Esophagus mucosa (tissue), 1 donor: ENCODE results near the gene MAIP1. TPM values are rescaled to one million over a fixed set of nuclear protein-coding genes. Genes with fewer than 3 reads are reported as not detected.
"Not testable (repeated sequence)": the region's sequence is repeated elsewhere in the genome, so short reads cannot be mapped to it uniquely, and the experiment has no call there.

Experiments used
- ATAC-seq: fragments of 200-7000 bp; cut with Tn5 transposase; one replicate; pipeline ENCODE4 v1.9.1; 2020
- total RNA-seq: library from RNA; stranded (reverse); gene quantifications from one replicate; pipeline ENCODE4 v1.2.4, GENCODE V29; 2023
- donor health status: DM: yes; HTN: yes; CAD: no.

Gene MAIP1, protein sequence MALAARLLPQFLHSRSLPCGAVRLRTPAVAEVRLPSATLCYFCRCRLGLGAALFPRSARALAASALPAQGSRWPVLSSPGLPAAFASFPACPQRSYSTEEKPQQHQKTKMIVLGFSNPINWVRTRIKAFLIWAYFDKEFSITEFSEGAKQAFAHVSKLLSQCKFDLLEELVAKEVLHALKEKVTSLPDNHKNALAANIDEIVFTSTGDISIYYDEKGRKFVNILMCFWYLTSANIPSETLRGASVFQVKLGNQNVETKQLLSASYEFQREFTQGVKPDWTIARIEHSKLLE
- 17.7 TPM for total RNA-seq

DNA sequence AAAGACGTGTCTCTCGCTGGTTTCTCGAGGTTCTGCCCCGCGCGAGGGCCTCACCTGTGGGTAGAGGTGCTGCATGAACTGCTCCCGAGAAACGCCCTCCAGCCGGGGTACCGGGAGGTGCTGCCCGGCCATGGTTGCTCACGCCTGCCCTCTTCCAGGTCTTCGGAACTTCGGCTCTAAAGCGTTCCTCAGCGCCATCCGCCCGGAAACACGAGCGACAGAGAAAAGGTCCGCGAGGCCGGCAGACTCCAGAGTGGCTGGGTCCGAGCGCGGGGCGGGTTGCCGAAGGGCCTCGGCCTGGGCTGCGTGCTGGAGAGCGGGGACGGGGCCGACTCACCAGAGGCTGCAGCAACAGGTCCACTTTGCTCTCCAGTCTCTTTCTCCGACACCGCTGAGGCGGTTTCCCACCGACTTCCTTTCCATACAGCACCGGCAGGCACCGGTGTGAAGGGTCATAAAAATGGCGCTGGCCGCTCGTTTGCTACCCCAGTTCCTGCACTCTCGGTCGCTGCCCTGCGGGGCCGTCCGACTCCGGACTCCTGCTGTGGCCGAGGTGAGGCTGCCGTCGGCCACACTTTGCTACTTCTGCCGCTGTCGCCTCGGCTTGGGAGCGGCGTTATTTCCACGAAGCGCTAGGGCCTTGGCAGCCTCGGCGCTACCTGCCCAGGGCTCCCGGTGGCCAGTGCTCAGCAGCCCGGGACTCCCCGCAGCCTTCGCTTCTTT lies at the start of gene MAIP1, which contains the start of gene TYW5:
TSS of gene MAIP1 (plus strand) at position 244 of the 723 bp plus-strand sequence. CDS start at position 461, 217 bp downstream.
TSS of gene TYW5 (minus strand) at position 153 of the 723 bp plus-strand sequence. CDS start at position 132, 21 bp downstream.
- peak; percentile 94 for ATAC-seq

DNA sequence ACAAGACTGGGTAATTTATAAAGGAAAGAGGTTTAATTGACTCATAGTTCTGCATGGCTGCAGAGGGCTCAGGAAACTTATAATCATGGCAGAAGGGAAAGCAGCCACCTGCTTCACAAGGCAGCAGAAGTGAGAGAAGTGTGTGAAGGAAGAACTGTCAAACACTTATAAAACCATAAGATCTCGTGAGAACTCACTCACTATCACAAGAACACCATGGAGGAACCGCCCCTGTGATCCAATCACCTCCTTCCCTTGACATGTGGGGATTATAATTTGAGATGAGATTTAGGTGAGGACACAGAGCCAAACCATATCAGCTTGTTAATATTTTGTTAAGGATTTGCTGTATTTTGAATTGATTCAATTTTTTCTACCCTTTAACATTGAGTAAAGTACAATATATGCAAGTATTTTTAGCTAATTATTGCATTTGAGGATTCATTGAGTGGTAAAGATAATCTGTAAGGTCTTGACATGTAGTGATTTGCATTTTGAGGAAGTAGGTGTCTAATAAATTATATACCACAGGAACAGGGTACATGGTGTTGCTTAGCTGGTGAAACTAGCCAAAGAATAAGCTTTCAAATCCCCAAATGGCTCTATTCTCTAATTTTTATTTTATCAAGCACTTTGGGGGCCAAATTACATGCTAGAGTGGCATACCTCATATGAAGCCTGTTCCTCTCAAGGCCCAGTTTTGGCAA lies 48.2 kb upstream of the MAIP1 start:
- ATAC-seq = no peak

DNA sequence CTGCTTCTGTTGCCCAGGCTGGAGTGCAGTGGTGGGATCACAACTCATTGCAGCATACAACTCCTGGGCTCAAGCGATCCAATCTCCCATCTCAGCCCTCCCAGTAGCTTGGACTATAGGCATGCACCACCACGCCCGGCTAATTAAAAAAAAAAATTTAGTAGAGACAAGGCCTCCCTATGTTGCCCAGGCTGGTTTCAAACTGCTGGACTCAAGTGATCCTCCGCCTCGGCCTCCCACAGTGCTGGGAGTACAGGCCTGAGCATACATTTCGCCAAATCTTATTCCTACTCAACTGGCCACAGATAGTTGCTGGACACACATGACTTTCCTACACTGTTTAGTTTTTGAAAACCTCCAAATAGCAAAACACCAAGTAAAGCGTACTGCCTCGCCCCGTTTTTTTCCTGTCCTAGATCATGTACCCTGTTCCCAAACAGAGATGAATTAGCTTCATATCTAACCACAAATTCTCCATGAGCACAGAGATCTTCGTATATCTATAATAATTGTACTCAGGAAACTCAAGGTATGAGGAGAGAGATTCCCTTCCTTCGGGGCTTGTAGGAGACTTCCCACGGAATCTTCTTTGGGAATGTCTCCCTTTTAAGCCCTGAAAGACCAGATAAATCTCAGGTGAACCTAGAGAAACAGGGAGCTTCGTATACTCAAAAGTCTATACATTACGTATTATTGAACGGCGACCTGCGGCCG lies 44.9 kb upstream of the MAIP1 start:
- ATAC-seq = no peak

DNA sequence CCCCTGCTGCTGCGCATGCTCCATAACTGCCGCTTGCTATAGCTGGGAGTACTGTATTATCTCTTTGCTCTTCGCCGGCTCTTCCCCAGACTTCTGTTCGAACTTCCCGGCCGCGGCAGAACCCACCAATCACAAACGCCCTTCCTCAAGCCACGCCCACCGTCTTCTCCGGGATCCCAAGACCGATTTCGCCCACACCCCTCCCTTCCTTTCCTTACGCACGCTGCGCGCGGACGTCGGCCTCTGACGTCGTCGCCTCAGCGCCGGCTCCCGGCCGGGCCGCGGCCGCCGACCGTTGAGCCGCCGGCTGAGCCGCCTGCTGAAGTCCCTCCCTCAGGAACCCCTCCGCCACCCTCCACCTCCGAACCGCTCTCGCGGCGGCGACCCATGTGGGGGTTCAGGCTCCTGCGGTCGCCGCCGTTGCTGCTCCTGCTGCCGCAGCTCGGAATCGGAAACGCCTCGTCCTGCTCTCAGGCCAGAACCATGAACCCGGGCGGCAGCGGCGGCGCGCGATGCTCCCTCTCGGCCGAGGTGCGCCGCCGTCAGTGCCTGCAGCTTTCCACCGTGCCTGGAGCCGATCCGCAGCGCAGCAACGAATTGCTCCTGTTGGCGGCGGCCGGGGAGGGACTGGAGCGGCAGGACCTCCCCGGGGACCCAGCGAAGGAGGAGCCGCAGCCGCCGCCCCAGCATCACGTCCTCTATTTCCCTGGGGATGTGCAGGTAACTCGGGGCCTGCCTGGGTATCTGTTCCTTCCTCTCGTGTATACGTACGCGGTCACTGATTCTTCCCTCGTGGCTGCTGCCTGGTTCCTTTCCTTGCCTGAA lies 44.1 kb upstream of the MAIP1 start, which contains the start of gene C2orf69:
TSS of gene C2orf69 (plus strand) at position 242 of the 825 bp plus-strand sequence. CDS start at position 388, 146 bp downstream.
- peak; percentile 99 for ATAC-seq

DNA sequence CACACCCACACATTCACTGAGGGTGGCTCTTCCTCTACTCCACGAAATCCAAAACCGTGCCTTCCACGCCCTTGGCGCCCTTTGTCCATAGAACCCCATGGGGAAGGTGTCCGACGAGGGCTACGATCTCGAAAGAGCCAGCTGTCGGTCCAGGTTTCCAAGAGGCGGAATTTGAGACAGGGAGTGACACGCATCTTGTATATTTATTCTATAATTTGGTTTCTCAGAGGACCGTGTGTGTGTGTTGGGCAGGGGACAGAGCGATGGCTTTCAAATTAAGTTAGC lies 43.6 kb upstream of the MAIP1 start:
- no peak for ATAC-seq

DNA sequence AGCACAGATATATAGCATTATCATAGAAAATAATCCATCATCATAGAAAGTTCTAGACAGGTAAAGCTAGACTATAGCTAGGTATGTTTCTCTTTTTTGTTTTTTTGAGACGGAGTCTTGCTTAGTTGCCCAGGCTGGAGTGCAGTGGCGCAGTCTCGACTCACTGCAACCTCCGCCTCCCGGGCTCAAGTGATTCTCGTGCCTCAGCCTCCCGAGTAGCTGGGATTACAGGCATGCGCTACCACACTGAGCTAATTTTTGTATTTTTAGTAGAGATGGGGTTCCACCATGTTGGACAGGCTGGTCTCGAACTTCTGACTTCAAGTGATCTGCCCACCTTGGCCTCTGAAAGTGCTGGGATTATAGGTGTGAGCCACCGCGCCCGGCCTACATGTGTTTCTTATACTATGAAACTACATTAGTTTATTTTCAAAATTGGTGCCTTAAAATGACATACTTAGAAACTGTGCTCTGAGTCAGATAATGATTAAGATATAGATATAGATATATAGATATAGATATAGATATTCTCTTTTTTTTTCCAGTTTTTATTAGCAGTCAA lies 42.7 kb upstream of the MAIP1 start:
- not testable (repeated sequence) for ATAC-seq

DNA sequence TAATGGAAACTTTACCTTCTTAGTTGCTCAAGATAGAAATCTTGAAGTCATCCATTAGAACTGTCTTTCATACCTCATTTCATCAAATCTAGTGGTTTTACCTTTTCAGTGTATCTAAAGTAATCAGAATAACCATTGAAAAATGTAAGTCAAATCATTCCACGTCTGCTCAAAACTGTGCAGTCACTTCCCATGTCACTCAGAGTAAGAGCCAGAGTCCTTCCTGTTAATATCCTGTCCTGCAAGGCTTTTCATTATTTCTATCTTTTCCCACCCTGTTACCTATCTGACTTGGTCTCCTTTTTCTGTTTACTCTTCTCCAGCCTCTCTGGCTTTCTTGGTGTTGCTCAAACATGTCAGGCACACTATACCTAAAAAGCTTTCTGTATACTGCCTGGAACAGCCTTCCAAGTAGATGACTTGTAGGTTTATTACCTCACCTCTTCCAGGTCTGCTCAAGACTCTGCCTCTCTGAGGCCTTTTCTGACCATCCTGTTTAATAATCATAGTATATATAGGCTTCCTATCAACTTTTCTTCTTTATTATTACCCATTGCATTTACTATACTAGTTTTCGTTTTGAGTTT lies 40.9 kb upstream of the MAIP1 start:
- ATAC-seq = no peak

DNA sequence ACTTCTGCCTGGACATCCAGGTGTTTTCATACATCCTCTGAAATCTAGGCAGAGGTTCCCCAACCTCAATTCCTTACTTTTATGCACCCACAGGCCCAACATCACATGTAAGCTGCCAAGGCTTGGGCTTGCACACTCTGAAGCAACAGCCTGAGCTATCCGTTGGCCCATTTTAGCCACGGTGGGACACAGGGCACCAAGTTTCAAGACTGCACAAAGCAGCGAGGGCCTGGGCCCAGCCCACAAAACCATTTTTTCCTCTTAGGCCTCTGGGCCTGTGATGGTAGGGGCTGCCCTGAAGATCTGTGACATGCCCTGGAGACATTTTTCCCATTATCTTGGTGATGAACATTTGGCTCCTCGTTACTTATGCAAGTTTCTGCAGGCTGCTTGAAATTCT lies 38.4 kb upstream of the MAIP1 start:
- ATAC-seq = no peak

DNA sequence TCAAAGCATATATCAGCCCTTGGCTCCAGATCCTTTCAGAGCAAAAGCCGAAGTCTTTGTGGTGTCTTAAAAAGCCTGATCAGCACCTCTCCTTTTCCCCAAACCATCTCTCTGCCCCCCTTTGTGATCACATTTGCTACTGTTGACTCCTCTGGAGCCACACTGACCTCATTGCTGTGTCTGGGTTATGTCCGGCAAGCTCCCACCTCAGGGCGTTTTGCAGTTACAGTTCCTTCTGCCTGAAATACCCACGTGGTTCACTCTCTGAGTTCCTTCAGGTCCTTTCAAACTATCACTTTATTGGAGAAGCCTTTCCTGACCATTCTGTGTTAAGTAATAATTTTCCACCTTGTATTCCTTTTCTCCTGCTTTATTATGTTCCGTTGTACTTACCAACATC lies 32.5 kb upstream of the MAIP1 start:
- no peak for ATAC-seq

DNA sequence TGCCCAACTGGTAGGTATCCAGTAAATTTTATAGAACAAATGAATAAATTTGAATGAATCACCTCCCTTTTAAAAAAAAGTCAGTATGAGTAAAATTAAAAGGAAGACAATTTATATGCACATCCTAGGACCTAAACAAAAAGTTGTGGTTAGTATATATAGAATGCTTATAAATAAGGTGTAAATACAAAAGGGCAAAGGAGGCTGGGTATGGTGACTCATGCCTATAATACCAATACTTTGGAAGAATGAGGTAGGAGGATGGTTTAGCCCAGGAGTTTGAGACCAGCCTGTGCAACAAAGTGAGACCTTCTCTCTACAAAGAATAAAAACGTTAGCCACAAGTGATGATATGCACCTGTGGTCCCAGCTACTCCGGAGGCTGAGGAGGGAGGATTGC lies 31.5 kb upstream of the MAIP1 start:
- ATAC-seq = no peak

DNA sequence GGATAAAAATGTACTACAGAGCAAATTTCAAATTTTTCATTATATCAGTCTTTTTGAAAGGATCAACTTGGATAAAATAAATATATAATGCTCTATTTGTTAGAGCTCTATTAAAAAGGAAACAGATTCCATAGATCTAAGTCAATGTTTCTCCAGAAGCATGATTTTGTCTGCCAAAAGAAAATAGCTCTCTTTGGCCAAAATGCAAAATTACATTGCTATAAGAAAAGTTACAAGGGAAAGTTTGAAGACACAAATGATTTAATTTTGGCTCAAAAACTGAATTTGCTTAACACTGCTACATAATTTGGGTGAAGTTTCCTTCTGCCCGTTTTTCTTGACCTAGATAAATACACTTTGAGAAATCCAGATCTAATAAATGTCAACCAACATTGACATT lies 28.6 kb upstream of the MAIP1 start:
- no peak for ATAC-seq

DNA sequence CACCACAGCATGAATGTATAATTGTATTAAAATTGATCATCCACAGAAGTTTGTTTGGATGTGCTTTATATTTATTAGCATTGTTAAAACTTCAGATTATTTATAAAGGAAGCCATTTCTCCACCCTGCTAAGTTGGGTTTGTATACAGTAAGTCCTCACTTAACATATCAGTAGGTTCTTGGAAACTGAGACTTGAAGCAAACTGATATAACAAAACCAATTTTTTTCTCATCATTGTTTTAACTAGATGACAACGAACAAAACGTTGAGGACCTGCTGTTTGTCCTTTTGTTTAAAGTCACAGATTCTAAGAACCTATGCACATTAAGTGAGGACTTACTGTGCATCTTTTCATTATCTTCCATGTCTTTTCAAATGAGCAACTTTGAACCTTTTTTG lies 27.2 kb upstream of the MAIP1 start:
- ATAC-seq = no peak

DNA sequence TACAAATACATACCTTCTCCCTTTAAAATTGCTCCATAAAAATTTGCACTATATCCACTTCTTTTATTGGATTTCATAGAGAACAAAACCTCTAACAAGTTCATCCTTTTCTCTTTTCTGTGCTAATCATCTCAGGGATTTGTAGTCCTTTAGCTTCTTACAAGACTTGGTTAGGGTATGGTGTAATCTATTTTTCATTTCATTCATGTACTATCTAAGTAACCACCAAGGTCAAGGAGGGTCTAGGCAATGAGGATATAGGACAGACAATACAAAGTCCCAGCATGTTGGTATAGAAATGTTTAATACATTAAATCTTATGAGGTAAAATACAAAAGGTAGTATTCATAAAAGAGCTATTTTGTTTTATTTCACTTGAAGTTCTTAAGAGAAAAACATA lies 26.8 kb upstream of the MAIP1 start:
- no peak for ATAC-seq

DNA sequence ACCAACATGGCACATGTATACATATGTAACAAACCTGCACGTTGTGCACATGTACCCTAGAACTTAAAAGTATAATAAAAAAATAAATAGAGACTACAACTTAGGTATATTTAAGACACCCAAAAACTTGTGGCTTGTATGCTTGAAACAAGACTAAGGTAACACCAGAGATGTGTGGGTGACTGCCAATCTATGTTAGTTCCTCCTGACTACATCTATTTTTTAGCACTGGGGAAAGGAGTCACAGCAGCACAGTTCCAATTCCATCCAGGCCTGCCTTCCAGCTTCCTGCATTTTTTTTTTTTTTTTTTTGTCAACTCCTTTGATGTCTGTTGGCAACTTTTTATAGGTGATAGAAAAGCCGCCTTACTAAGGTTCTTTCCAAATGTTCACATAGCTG lies 26.1 kb upstream of the MAIP1 start:
- ATAC-seq = no peak

DNA sequence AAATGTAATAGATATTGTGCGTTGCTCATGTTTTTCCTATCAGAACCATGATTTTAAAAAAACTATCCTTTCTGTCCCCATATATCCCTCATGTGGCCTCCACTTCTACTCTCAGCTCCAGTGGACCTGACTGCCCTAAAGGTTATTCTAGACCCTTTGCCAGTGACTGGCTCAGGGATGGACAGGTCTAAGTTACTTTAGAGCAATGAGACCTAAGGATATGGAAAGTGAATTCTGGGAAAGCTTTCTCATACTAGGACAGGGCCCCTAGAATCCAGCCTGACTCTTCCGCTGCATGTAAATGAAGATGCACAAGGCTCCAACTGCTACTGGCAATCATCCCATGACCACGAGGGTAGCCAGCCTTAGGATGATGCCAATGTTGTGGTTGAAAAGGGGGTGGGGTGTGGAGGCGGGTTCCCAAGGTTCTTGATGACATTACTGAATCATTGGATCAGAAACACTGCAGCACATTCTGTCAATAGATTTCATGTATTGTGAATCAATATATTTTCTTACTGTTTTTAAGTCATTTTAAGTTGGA lies 23.0 kb upstream of the MAIP1 start:
- ATAC-seq = no peak

DNA sequence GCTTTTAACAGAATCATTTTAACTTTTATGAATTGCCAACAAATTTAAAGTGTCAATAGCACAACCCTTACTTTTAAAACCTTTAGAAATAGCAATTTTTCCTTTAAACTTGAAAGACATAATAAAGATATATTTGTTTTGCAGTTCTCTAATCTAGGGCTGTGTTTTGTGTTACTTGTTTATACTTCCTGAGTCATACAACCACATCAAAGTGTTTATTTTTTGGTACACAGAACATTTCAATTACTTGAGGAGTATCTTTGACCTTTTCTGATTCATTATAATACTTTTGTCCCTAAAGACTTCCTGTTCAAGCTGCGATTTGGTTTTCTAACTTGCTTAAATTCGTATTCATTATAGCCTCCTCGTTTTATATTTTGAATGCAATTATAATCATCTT lies 21.9 kb upstream of the MAIP1 start:
- no peak for ATAC-seq

DNA sequence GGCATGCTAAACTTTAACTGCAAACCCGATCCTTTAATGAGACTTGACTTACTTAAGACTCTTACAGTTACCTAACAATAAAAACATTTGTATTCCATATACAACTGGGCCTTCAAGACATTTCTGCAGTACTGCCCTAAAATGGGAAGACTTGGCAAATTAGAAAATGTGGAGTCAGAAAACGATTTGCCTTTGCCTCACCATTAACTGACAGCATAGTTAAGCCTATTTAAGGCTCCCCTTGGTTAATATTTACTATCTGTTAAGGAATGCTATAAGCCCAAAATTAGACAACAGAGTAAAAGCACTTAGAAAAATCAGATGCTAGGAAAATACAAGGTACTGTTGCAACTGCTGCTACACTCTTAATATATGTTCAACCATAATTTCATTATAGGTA lies 18.8 kb upstream of the MAIP1 start:
- ATAC-seq = no peak

DNA sequence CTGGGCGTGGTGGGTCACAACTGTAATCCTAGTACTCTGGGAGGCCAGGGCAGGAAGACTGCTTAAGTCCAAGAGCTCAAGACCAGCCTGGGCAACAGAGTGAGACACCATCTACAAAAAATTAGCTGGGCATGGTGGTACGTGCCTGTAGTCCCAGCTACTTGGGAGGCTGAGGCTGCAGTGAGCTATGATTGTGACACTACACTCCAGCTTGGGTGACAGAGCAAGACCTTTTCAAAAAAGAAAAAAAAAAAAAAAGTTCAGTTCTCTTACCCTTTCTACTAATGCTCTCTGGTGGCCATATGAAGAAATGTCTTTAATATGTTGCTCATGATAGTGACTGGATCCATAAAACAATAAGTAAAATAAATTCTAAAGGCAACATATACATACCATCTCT lies 15.0 kb upstream of the MAIP1 start:
- peak; percentile 43 for ATAC-seq

DNA sequence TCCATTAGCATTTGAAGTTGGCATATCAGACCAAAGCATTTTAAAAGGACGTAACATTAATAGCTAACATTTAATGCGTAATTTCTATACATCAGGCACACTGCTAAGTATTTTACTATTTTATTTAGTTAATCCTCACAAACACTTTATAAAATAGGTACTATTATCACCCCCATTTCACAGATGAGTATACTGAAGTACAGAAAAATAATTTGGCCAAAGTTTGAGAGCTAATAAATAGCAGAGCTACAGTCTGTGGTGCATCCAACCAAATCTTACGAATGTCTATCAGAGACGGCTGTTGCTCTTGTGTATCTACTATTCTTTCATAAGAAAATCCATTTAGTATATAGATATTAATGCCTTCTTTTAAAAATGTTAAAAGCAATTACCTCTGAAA lies 12.0 kb upstream of the MAIP1 start:
- ATAC-seq = no peak

DNA sequence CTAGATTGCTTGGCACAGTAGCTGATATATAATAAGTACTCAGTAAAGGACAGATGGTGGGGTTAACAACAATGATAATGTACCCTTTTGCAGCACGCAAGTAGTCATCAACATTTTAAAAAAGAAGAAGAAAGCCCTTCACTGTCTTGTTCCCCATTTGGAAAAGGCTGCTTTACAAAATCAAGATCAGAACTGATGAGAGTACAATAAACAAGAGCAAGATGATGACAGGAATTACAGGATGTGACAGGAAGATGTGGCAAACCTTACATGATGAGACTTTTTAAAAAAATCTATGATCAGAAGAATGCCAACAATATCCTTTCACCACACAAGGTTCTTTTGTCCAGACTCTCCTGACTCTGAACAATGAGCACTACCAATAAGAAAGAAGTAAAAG lies 9.2 kb upstream of the MAIP1 start:
- ATAC-seq = no peak

DNA sequence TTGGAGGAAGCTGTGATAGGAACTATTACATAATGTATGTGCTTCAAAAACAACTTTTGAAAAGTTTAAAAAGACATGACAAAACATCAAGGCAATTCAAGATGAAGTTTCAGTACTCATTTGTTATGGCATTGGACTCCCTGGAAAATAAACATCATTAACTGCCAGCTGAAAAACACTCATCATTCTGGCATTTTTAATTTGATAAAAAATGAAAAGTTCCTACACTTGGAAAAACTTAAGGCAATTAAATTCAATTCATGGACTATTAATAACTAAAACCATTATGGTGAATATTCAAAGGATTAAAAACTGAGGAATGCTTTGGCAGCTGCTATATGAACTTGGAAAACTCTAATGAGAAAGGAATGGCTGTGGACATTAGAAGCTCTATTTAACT lies 8.5 kb upstream of the MAIP1 start:
- ATAC-seq = no peak
